ENCODE data around the gene WNT2B. TPM values are rescaled to one million over a fixed set of nuclear protein-coding genes. Genes with fewer than 3 reads are reported as not detected.

Gene WNT2B
- total RNA-seq, 2 experiments from 2014 or later: not detected

DNA sequence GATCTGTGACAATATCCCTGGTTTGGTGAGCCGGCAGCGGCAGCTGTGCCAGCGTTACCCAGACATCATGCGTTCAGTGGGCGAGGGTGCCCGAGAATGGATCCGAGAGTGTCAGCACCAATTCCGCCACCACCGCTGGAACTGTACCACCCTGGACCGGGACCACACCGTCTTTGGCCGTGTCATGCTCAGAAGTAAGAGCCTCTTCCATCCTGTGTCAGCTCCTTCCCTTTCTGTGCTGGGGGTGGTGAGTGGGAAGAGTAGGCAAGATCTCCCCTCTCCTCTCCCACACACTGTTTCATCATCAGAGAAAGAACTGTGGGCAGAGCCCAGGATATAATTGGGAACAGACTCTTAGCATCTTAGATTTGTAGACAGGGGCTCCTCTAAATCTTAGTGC is 6.1 kb downstream of the WNT2B start:
- DNase-seq (no peak), ATAC-seq (no peak)
- ChIA-PET CTCF (interaction anchor here (2.6 kb wide), 1 partner anchor 13 kb away, joined by 9 read pairs; no protein-coding TSS in a partner anchor), POLR2A (no interaction called here)
- no peaks in the 10 kb centered on the region for H3K4me1 Mint-ChIP-seq (ENCODE audit: low read depth)
- no peak overlapping the region for H3K27ac Mint-ChIP-seq
- no peaks in the 10 kb centered on the region for H3K36me3 Mint-ChIP-seq (ENCODE audit: low read depth)
- intact Hi-C loops (cut with micrococcal nuclease): no loop called here
- TF ChIP-seq CTCF (IDR thresholded peaks at IDR 0.05): no peak
- H3K9me3 Mint-ChIP-seq: no peaks in the 10 kb centered on the region
- H3K27me3 Mint-ChIP-seq: peaks cover 5% of the 10 kb centered on the region
- H3K4me3 Mint-ChIP-seq: no peak overlapping the region

DNA sequence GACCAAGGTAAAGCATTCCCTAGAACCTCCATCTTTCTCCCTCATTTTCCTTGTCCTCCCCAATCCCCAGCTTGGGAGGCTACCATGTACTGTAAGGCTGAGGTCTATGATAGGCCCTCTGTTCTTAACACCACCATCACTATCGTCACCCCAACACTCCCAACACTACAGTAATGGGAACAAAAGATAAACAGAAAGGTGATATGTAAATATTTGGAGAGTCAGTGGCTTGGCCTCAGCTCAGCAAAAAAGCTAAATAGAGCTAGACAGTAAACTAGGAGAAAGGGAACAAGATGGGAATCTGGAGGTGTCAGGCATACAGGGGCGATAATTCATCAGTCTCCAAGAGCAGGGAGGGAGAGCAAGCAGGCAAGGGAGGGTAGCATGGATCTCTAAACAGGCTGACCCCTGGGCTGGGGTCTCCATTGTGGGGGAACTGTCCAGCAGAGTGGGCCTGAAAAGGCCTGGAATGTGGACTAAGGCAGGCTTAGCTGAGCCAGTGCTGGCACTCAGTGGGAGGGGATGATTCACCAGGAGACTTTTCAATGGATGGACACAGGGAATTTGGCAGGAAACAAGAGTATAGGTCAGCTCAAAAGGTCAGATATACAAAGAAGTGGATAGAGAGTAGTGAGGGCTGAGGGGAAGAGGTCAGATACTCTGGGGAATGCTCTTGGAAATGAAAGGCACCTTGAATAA is 6.7 kb downstream of the WNT2B start:
- Mint-ChIP-seq H3K9me3 (no peaks in the 10 kb centered on the region), H3K27me3 (no peaks in the 10 kb centered on the region), H3K36me3 (ENCODE audit: low read depth) (no peaks in the 10 kb centered on the region), H3K27ac (no peak overlapping the region), H3K4me3 (no peak overlapping the region), H3K4me1 (ENCODE audit: low read depth) (no peaks in the 10 kb centered on the region)
- DNase-seq (no peak), ATAC-seq (no peak)
- intact Hi-C loops (cut with micrococcal nuclease): no loop called here
- ChIA-PET POLR2A (no interaction called here), CTCF (interaction anchor here (2.2 kb wide), 1 partner anchor 14 kb away, joined by 7 read pairs; no protein-coding TSS in a partner anchor)
- TF ChIP-seq CTCF (IDR thresholded peaks at IDR 0.05): no peak

DNA sequence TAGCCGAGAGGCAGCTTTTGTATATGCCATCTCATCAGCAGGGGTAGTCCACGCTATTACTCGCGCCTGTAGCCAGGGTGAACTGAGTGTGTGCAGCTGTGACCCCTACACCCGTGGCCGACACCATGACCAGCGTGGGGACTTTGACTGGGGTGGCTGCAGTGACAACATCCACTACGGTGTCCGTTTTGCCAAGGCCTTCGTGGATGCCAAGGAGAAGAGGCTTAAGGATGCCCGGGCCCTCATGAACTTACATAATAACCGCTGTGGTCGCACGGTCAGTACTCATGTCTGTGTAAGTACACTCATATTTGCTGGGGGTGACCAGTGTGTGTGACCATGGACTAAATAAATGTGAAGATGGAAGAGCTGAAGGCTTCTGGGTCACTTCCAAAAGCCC is 7.4 kb downstream of the WNT2B start:
- CTCF ChIA-PET: interaction anchor here (2.2 kb wide), 1 partner anchor 14 kb away, joined by 7 read pairs; no protein-coding TSS in a partner anchor
- Mint-ChIP-seq H3K36me3 (ENCODE audit: low read depth) (no peaks in the 10 kb centered on the region), H3K27ac (no peak overlapping the region), H3K4me1 (ENCODE audit: low read depth) (no peaks in the 10 kb centered on the region), H3K9me3 (no peaks in the 10 kb centered on the region), H3K27me3 (no peaks in the 10 kb centered on the region), H3K4me3 (no peak overlapping the region)
- POLR2A ChIA-PET: no interaction called here
- TF ChIP-seq CTCF (IDR thresholded peaks at IDR 0.05): no peak
- intact Hi-C loops (cut with micrococcal nuclease): no loop called here
- ATAC-seq (no peak), DNase-seq (no peak)

DNA sequence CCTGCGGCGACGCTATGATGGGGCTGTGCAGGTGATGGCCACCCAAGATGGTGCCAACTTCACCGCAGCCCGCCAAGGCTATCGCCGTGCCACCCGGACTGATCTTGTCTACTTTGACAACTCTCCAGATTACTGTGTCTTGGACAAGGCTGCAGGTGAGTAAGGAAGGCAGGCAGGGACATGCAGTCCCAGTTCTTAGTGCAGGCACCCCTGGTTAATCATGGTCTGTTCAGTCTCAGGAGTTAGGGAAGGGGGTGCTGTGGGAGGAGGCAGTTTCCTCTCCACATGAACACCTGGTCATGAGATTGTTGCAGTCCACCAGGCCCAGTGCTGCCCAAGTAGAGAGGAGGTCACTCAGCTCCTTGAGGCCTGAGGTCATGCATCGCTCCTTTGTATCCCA is 8.5 kb downstream of the WNT2B start:
- no peak overlapping the region for H3K27ac Mint-ChIP-seq

More for the DNA sequence above, 8.5 kb downstream of the WNT2B start:
- no peak overlapping the region for H3K4me3 Mint-ChIP-seq
- TF ChIP-seq CTCF (IDR thresholded peaks at IDR 0.05): no peak
- DNase-seq: no peak
- H3K36me3 Mint-ChIP-seq (ENCODE audit: low read depth): no peaks in the 10 kb centered on the region
- H3K9me3 Mint-ChIP-seq: no peaks in the 10 kb centered on the region
- CTCF ChIA-PET: interaction anchor here (2.2 kb wide), 1 partner anchor 15 kb away, joined by 7 read pairs; no protein-coding TSS in a partner anchor
- no peaks in the 10 kb centered on the region for H3K27me3 Mint-ChIP-seq
- POLR2A ChIA-PET: no interaction called here
- no peaks in the 10 kb centered on the region for H3K4me1 Mint-ChIP-seq (ENCODE audit: low read depth)
- intact Hi-C loops (cut with micrococcal nuclease): no loop called here
- no peak for ATAC-seq
